NCI-H446 (cell line): ENCODE results near the gene NXPH4.

Experiments used
- DNase-seq, 2 experiments: peaks; one replicate each; lab custom pipeline; 2025; lab: John Stamatoyannopoulos, UW

NXPH4 gene

GRCh38 chr12:57243521-57244311 lies 27.1 kb downstream of the NXPH4 start:
- peak; percentile 61 to 65 for DNase-seq

- no peak for DNase-seq
Observed at GRCh38 chr12:57244312-57244696, 27.7 kb downstream of the NXPH4 start.

- no peak for DNase-seq
Observed at GRCh38 chr12:57247041-57247440, 30.4 kb downstream of the NXPH4 start.

- DNase-seq = no peak
Observed at GRCh38 chr12:57248934-57249742, 32.5 kb downstream of the NXPH4 start.

- no peak for DNase-seq
Observed at GRCh38 chr12:57250541-57250940, 33.9 kb downstream of the NXPH4 start.

GRCh38 chr12:57250956-57251355 lies 34.4 kb downstream of the NXPH4 start, which contains the start of gene STAC3:
STAC3 (minus strand) TSS chr12:57251187; CDS start chr12:57249636, 1,551 bp downstream.
- no peak for DNase-seq

- no peak for DNase-seq
Observed at GRCh38 chr12:57254506-57255280, 38.1 kb downstream of the NXPH4 start.

- no peak for DNase-seq
Observed at GRCh38 chr12:57255916-57256315, 39.3 kb downstream of the NXPH4 start.

GRCh38 chr12:57258977-57259970 lies 42.7 kb downstream of the NXPH4 start:
- no peak for DNase-seq

- DNase-seq = no peak
Observed at GRCh38 chr12:57260366-57260765, 43.8 kb downstream of the NXPH4 start.

- DNase-seq = no peak
Observed at GRCh38 chr12:57261428-57261865, 44.9 kb downstream of the NXPH4 start.

GRCh38 chr12:57262126-57262822 lies 45.7 kb downstream of the NXPH4 start:
- no peak for DNase-seq

- no peak for DNase-seq
Observed at GRCh38 chr12:57263096-57263495, 46.5 kb downstream of the NXPH4 start.

- DNase-seq = no peak
Observed at GRCh38 chr12:57266681-57267080, 50.1 kb downstream of the NXPH4 start.

GRCh38 chr12:57268264-57268663 lies 51.7 kb downstream of the NXPH4 start:
- DNase-seq = no peak

- DNase-seq = no peak
Observed at GRCh38 chr12:57270966-57271470, 54.4 kb downstream of the NXPH4 start.

GRCh38 chr12:57272337-57273151 lies 56.0 kb downstream of the NXPH4 start:
- no peak for DNase-seq

GRCh38 chr12:57273516-57273915 lies 56.9 kb downstream of the NXPH4 start:
- DNase-seq = no peak
